Measurements from ENCODE around the gene STRBP.

- TF ChIP-seq RFX5 (IDR thresholded peaks at IDR 0.05; ENCODE audit: borderline replicate concordance, low read depth, low read length), result no peak
- TF ChIP-seq CHD1 (IDR thresholded peaks at IDR 0.05; ENCODE audit: low read depth, low read length), result no peak
- TF ChIP-seq CTCF (IDR thresholded peaks at IDR 0.05; ENCODE audit: control extremely low read depth in 1 of 3, insufficient read depth in 1 of 3, low read depth in 1 of 3, low read length in 3 of 3), result no peak
- no peak for TF ChIP-seq POLR2A (IDR thresholded peaks at IDR 0.05; ENCODE audit: control extremely low read depth in 1 of 2, low read depth in 2 of 2, low read length in 2 of 2)
- no peak for TF ChIP-seq SUZ12 (IDR thresholded peaks at IDR 0.05; ENCODE audit: low read length)
- TF ChIP-seq SIX5 (IDR thresholded peaks at IDR 0.05; ENCODE audit: low read depth, low read length), result no peak
- TF ChIP-seq RBBP5 (IDR thresholded peaks at IDR 0.05; ENCODE audit: borderline replicate concordance, low read depth, low read length), result no peak
Measured at GRCh38 chr9:123089790-123090189, 178.6 kb downstream of the STRBP start.

All from H1 (cell line).